Measurements from ENCODE around the gene TMEM212.
"Not testable (repeated sequence)": the region's sequence is repeated elsewhere in the genome, so short reads cannot be mapped to it uniquely, and the experiment has no call there.

The TMEM212 gene

GRCh38 chr3:171901615-171902312 lies 58.6 kb downstream of the TMEM212 start:
- in situ Hi-C loops (cut with MboI; ENCODE audit: low sequenced_read_pairs, unreplicated experiment) = no loop called here
- no peak for DNase-seq (ENCODE audit: low spot score)
- no peak for TF ChIP-seq CTCF (IDR thresholded peaks at IDR 0.05; ENCODE audit: borderline replicate concordance, control extremely low read depth, extremely low read depth, insufficient read depth, missing control alignments)

- in situ Hi-C loops (cut with MboI; ENCODE audit: low sequenced_read_pairs, unreplicated experiment) = no loop called here
- TF ChIP-seq CTCF (IDR thresholded peaks at IDR 0.05; ENCODE audit: borderline replicate concordance, control extremely low read depth, extremely low read depth, insufficient read depth, missing control alignments) = no peak
- no peak for DNase-seq (ENCODE audit: low spot score)
Measured at GRCh38 chr3:171904829-171905228, 61.7 kb downstream of the TMEM212 start.

GRCh38 chr3:171906503-171906902 lies 63.4 kb downstream of the TMEM212 start:
- DNase-seq (ENCODE audit: low spot score); in situ Hi-C loops (cut with MboI; ENCODE audit: low sequenced_read_pairs, unreplicated experiment): not testable (repeated sequence)

DNA sequence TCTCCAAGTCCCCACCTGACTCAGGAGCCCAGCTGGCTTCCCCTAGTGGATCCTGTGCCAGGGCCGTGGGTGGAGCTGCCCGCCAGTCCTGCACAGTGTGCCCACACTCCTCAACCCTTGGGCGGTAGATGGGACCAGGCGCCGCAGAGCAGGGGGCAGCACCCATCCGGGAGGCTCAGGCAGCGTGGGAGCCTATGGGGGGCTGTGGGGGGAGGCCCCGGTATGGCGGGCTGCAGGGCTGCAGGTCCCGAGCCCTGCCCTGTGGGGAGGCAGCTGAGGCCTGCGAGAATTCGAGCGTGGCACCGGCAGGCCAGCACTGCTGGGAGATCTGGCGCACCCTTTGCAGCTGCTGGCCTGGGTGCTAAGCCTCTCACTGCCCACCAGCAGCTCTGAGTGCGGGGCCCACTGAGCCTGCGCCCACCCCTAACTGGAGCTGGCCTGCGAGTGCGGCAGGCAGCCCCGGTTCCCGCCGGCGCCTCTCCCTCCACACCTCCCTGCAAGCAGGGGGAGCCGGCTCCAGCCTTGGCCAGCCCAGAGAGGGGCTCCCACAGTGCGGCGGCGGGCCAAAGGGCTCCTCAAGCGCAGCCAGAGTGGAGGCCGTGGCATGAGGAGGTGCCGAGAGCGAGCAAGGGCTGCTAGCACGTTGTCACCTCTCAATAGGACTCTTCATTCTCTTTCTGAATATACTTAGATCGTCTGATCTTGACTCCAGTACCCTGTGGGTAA lies 64.0 kb downstream of the TMEM212 start:
- TF ChIP-seq CTCF (IDR thresholded peaks at IDR 0.05; ENCODE audit: borderline replicate concordance, control extremely low read depth, extremely low read depth, insufficient read depth, missing control alignments) = no peak
- no peak for DNase-seq (ENCODE audit: low spot score)
- in situ Hi-C loops (cut with MboI; ENCODE audit: low sequenced_read_pairs, unreplicated experiment) = no loop called here

DNA sequence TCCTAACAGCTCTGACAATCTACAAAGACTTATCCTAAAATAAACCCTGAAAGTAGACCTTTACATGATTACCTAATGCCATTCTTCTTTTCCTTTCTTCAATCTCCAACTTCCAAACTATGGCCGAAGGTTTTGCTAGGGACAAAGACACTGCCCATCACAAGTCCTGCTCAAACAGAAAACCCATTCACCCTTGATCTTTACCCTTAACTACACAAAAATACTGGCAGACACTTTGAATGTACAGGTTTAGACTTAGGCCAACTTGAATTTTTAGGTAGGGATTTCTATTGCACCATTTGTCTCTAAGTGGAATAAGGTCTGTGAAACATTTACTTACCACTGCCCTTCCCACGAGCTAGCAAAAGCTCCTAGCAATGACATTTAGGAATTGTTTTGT lies 64.6 kb downstream of the TMEM212 start:
- in situ Hi-C loops (cut with MboI; ENCODE audit: low sequenced_read_pairs, unreplicated experiment) = no loop called here
- no peak for DNase-seq (ENCODE audit: low spot score)
- no peak for TF ChIP-seq CTCF (IDR thresholded peaks at IDR 0.05; ENCODE audit: borderline replicate concordance, control extremely low read depth, extremely low read depth, insufficient read depth, missing control alignments)

DNA sequence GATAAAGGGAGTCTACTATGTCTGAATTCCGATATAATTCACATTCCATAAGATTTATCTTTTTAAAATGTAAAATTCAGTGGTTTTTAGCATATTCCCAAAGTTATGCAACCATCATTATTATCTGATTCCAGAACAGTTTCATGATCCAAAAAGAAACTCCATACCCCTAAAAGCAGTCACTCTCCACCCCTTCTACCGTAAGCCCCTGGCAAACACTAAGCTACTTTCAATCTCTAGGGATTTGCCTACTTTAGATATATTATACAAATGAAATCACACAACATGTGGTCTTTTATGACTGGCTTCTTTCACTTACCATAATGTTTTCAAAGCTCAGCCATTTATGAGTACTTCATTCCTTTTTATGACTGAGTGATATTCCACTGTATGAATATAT lies 65.6 kb downstream of the TMEM212 start:
- in situ Hi-C loops (cut with MboI; ENCODE audit: low sequenced_read_pairs, unreplicated experiment) = no loop called here
- TF ChIP-seq CTCF (IDR thresholded peaks at IDR 0.05; ENCODE audit: borderline replicate concordance, control extremely low read depth, extremely low read depth, insufficient read depth, missing control alignments) = no peak

More for the DNA sequence above, 65.6 kb downstream of the TMEM212 start:
- DNase-seq (ENCODE audit: low spot score) = no peak
